HepG2 (cell line): ENCODE data around the gene CAMK4. TPM values are rescaled to one million over a fixed set of nuclear protein-coding genes. Genes with fewer than 3 reads are reported as not detected.
A peak's percentile ranks its signal among the peaks of the same experiment; 100 is the strongest.

ENCODE experiments used
- ATAC-seq: fragments of 200-7000 bp; cut with Tn5 transposase; 3 replicates; pipeline ENCODE4 v1.9.1; 2020; ENCODE audit warnings: mild to moderate bottlenecking, moderate library complexity
- BruUV-seq: library from RNA; stranded (reverse); fragments of 400-500 nt; replicated peaks from 2 replicates; lab custom pipeline; 2021; lab: Mats Ljungman, UMichigan
- CTCF ChIA-PET: fragments of 300-600 bp; formaldehyde crosslinking; extraction: SDS; loops from one replicate; lab custom pipeline; 2021; ENCODE audit warnings: low total read pairs, inconsistent platforms, low intra/inter-chr PET ratio; lab: Yijun Ruan, JAX
- POLR2A ChIA-PET: fragments of 350-600 bp; sonication (Branson Sonifier 250); formaldehyde crosslinking; loops from one replicate; lab custom pipeline; 2020; ENCODE audit warnings: antibody characterized with exemption, inconsistent platforms; lab: Yijun Ruan, JAX
- DNase-seq: peaks from one replicate; pipeline ENCODE4 v3.0.0-alpha.2; 2015; ENCODE audit warnings: low spot score
- FAIRE-seq: peaks from 3 replicates; lab custom pipeline; 2011; peaks lifted over from hg19 to GRCh38; lab: Jason Lieb, UNC
- H2AFZ ChIP-seq: one replicate; pipeline ENCODE4 v1.6.1; 2011; ENCODE audit warnings: low read length, inconsistent platforms
- H3K27ac ChIP-seq: fragments of 300-600 bp; 3 replicates; pipeline ENCODE4 v1.8.0; 2011; ENCODE audit warnings: mixed run types, mild to moderate bottlenecking, mixed read lengths, low read length, inconsistent platforms; ENCODE audit not compliant: insufficient read depth; ENCODE audit errors: extremely low read length
- H3K27me3 ChIP-seq, 2 experiments: fragments of 200-600 bp in 1 of 2; 2 replicates in 1 of 2; 3 replicates in 1 of 2; pipeline versions ENCODE4 v1.6.0 to v1.8.0; 2011; ENCODE audit warnings: low read length in 2 of 2, mild to moderate bottlenecking in 2 of 2, moderate library complexity in 2 of 2, inconsistent platforms in 1 of 2; ENCODE audit not compliant: insufficient read depth in 2 of 2, control insufficient read depth in 1 of 2
- H3K36me3 ChIP-seq, 2 experiments: fragments of 200-600 bp in 1 of 2; replicated peaks in 1 of 2; 2 replicates in 1 of 2; 3 replicates in 1 of 2; pipeline versions ENCODE4 v1.5.1 to v1.8.0; 2011; ENCODE audit warnings: low read length in 2 of 2, inconsistent platforms in 1 of 2; ENCODE audit not compliant: insufficient read depth in 2 of 2, control insufficient read depth in 1 of 2
- H3K4me1 ChIP-seq: 2 replicates; pipeline ENCODE4 v1.5.1; 2012; ENCODE audit warnings: low read length, inconsistent platforms; ENCODE audit not compliant: insufficient read depth
- H3K4me2 ChIP-seq: 2 replicates; pipeline ENCODE4 v1.6.0; 2011; ENCODE audit warnings: low read depth, low read length, inconsistent platforms
- H3K4me3 ChIP-seq, 3 experiments: fragments of 200-600 bp in 1 of 3; sonication (generic), shearing (Covaris generic) in 1 of 3; replicated peaks in 1 of 3; 2 replicates each; pipeline ENCODE4 v1.5.1; 2011 to 2016; ENCODE audit warnings: low read length in 3 of 3, inconsistent platforms in 2 of 3, low read depth in 2 of 3, mild to moderate bottlenecking in 2 of 3, control low read depth in 1 of 3, mixed read lengths in 1 of 3; ENCODE audit not compliant: insufficient read depth in 1 of 3
- H3K79me2 ChIP-seq: one replicate; pipeline ENCODE4 v1.6.1; 2011; ENCODE audit warnings: low read length, inconsistent platforms; ENCODE audit not compliant: insufficient read depth
- H3K9ac ChIP-seq: 2 replicates; pipeline ENCODE4 v1.6.0; 2011; ENCODE audit warnings: mild to moderate bottlenecking, low read depth, low read length, inconsistent platforms; ENCODE audit not compliant: insufficient read depth
- H3K9me3 ChIP-seq: 2 replicates; pipeline ENCODE4 v1.5.1; 2012; ENCODE audit warnings: mild to moderate bottlenecking, low read length
- H4K20me1 ChIP-seq: 2 replicates; pipeline ENCODE4 v1.6.0; 2011; ENCODE audit warnings: inconsistent platforms, mild to moderate bottlenecking, low read length, moderate library complexity; ENCODE audit not compliant: insufficient read depth
- ATF3 ChIP-seq: sonication (generic); formaldehyde crosslinking; IDR thresholded peaks from 2 replicates; pipeline ENCODE4 v1.4.0; 2020; ENCODE audit warnings: missing genetic modification reagents
- CENPBD1 ChIP-seq: sonication (generic); formaldehyde crosslinking; IDR thresholded peaks from 2 replicates; pipeline ENCODE4 v1.8.0; 2022; ENCODE audit warnings: missing genetic modification reagents, low read depth, mild to moderate bottlenecking, borderline replicate concordance
- GPBP1L1 ChIP-seq: sonication (generic); formaldehyde crosslinking; IDR thresholded peaks from 2 replicates; pipeline ENCODE4 v1.5.0; 2020; ENCODE audit warnings: mild to moderate bottlenecking, missing genetic modification reagents
- PHF8 ChIP-seq: sonication (generic); formaldehyde crosslinking; IDR thresholded peaks from 2 replicates; pipeline ENCODE4 v1.5.0; 2020; ENCODE audit warnings: missing genetic modification reagents
- RBM22 ChIP-seq: fragments of 200-400 bp; formaldehyde crosslinking; optimal IDR thresholded peaks from 2 replicates; pipeline ENCODE3; 2017; ENCODE audit warnings: mild to moderate bottlenecking, low read length, moderate library complexity
- SP2 ChIP-seq: sonication (generic); formaldehyde crosslinking; IDR thresholded peaks from 2 replicates; pipeline ENCODE4 v1.5.1; 2020; ENCODE audit warnings: mild to moderate bottlenecking, missing genetic modification reagents
- STAT6 ChIP-seq: sonication (generic); formaldehyde crosslinking; IDR thresholded peaks from 2 replicates; pipeline ENCODE4 v1.4.0; 2020; ENCODE audit warnings: missing genetic modification reagents, mild to moderate bottlenecking, borderline replicate concordance
- TEAD3 ChIP-seq: optimal IDR thresholded peaks from 2 replicates; pipeline ENCODE3; 2016; ENCODE audit warnings: borderline replicate concordance
- U2AF2 ChIP-seq: fragments of 200-400 bp; formaldehyde crosslinking; IDR thresholded peaks from 2 replicates; pipeline ENCODE4 v1.6.1; 2017; ENCODE audit warnings: low read depth, mild to moderate bottlenecking, low read length
- ZBTB26 ChIP-seq: IDR thresholded peaks from 2 replicates; pipeline ENCODE4 v1.6.1; 2016; ENCODE audit warnings: missing compliant biosample characterization, missing genetic modification reagents, borderline replicate concordance
- ZMAT3 ChIP-seq: sonication (generic); formaldehyde crosslinking; conservative IDR thresholded peaks from 2 replicates; pipeline ENCODE4 v1.7.0; 2021; ENCODE audit warnings: missing genetic modification reagents
- ZNF326 ChIP-seq: sonication (generic); formaldehyde crosslinking; IDR thresholded peaks from 2 replicates; pipeline ENCODE4 v1.4.0; 2020; ENCODE audit warnings: missing genetic modification reagents, borderline replicate concordance
- ZNF552 ChIP-seq: sonication (generic); formaldehyde crosslinking; IDR thresholded peaks from 2 replicates; pipeline ENCODE4 v1.9.0; 2022; ENCODE audit warnings: missing genetic modification reagents, mild to moderate bottlenecking, borderline replicate concordance
- ZNF567 ChIP-seq: sonication (generic); formaldehyde crosslinking; IDR thresholded peaks from 2 replicates; pipeline ENCODE4 v1.8.1; 2023; ENCODE audit warnings: mild to moderate bottlenecking, missing genetic modification reagents, borderline replicate concordance
- ZNF580 ChIP-seq: IDR thresholded peaks from 2 replicates; pipeline ENCODE4 v1.6.1; 2016; ENCODE audit warnings: low read depth, borderline replicate concordance
- ZNF616 ChIP-seq: sonication (generic); formaldehyde crosslinking; IDR thresholded peaks from 2 replicates; pipeline ENCODE4 v1.5.0; 2020; ENCODE audit warnings: low read depth, mild to moderate bottlenecking, missing genetic modification reagents
- ZNF792 ChIP-seq: IDR thresholded peaks from 2 replicates; pipeline ENCODE4 v1.6.1; 2016
- WGBS: methylation state at CpG from one replicate; pipeline ENCODE4 v1.1.6; 2017; ENCODE audit warnings: low lambda C conversion rate; 5-methylcytosine and 5-hydroxymethylcytosine counted together
- in situ Hi-C: cut with HindIII; loops from 2 replicates; pipeline ENCODE4 v1.10.0; 2017; ENCODE audit warnings: low pct_unique_long_range_greater_than_20kb; ENCODE audit not compliant: extremely low pct_ligation_motif_present
- intact Hi-C: fragments of 100-400 bp; cut with micrococcal nuclease; formaldehyde crosslinking; loops from one replicate; pipeline ENCODE4 v1.10.0; 2022; ENCODE audit not compliant: unreplicated experiment
- polyA plus RNA-seq, 8 experiments: library from polyadenylated mRNA; depleted of rRNA in 3 of 8; stranded (reverse) in 7 of 8; unstranded in 1 of 8; fragments of >200 nt; fragmentation: Illumina TruSeq in 4 of 8; extraction: Trizol in 4 of 8; gene quantifications; 2 replicates each; pipeline versions ENCODE4 v1.2.1 to v1.2.3, GENCODE V29; 2011 to 2016; ENCODE audit warnings: low read depth in 4 of 8, missing spikeins in 1 of 8, mixed read lengths in 1 of 8; ENCODE audit not compliant: insufficient read depth in 1 of 8
- total RNA-seq, 5 experiments: library from RNA; depleted of rRNA; stranded (reverse); fragments of >200 nt; fragmentation: Illumina TruSeq; extraction: Trizol; gene quantifications; 2 replicates each; pipeline ENCODE4 v1.2.3, GENCODE V29; 2016; ENCODE audit warnings: low read depth in 1 of 5

The CAMK4 gene
- total and polyA plus RNA-seq, 2 of the 13 experiments (the other 11 are each of a cell fraction or from before 2014, with no cell fraction given): not detected

- FAIRE-seq: peak; percentile 85
- CTCF ChIA-PET: no interaction called here
- intact Hi-C loops: loop anchor here (5.0 kb wide), 3 partner anchors 230 to 650 kb away; partner anchors contain the start of gene NREP
- WGBS: 1% methylated on average over 21 of the region's 41 CpGs
- in situ Hi-C loops: no loop called here
- Histone ChIP-seq H3K4me3 (peak within 1 kb of the TSS; percentile 89 to 97 (median 96)), H3K27ac (peak within 1 kb of the TSS; percentile 97), H3K9ac (peak within 1 kb of the TSS; percentile 92), H3K27me3 (no peaks in the 10 kb centered on the region; a peak in 1 of 5 replicates), H3K4me2 (peak within 1 kb of the TSS; percentile 90), H2AFZ (peak within 1 kb of the TSS; percentile 65), H3K36me3 (no peaks in the 10 kb centered on the region), H3K79me2 (peaks cover 48% of the 10 kb centered on the region), H3K4me1 (peaks cover 42% of the 10 kb centered on the region), H4K20me1 (peaks cover 17% of the 10 kb centered on the region), H3K9me3 (no peaks in the 10 kb centered on the region)
- peak; percentile 92 for DNase-seq
- ATAC-seq: peak; percentile 97
- no TSS peak for BruUV-seq
- POLR2A ChIA-PET: interaction anchor here (0.7 to 0.9 kb wide), 2 partner anchors 19 to 648 kb away, joined by 3 to 8 read pairs; no protein-coding TSS in a partner anchor
- TF ChIP-seq ZMAT3 (CRISPR knock-in tag): peak; percentile 85; the same call in 1 of the 2 replicates
- TF ChIP-seq ZNF580 (CRISPR knock-in tag): peak; percentile 69
- no peak for TF ChIP-seq ZNF326 (CRISPR knock-in tag)
- TF ChIP-seq ZBTB26 (CRISPR knock-in tag): 0 out of 2 replicates have a peak, but pooled peaks have one; percentile 46
- peak; percentile 78; the same call in 1 of the 2 replicates for TF ChIP-seq ZNF792
- no peak for TF ChIP-seq RBM22
- no peak; the same call in 1 of the 2 replicates for TF ChIP-seq STAT6
- TF ChIP-seq TEAD3: peak; percentile 19
- TF ChIP-seq PHF8 (CRISPR knock-in tag): peak; percentile 95
- TF ChIP-seq SP2 (CRISPR knock-in tag): peak; percentile 80
- TF ChIP-seq ZNF567 (CRISPR knock-in tag): no peak
- no peak for TF ChIP-seq CENPBD1 (CRISPR knock-in tag)
- TF ChIP-seq ZNF552 (CRISPR knock-in tag): no peak
- no peak for TF ChIP-seq GPBP1L1 (CRISPR knock-in tag)
- TF ChIP-seq ZNF616 (CRISPR knock-in tag): no peak
- no peak for TF ChIP-seq U2AF2
- 0 out of 2 replicates have a peak, but pooled peaks have one; percentile 8 for TF ChIP-seq ATF3
Measured at GRCh38 chr5:111512375-111513130, 288.4 kb downstream of the CAMK4 start, which contains the start of gene STARD4. STARD4 (minus strand) TSS chr5:111512535; CDS start chr5:111507433, 5,102 bp downstream.
